ENCODE results near the gene MBD5.

GRCh38 chr2:148486655-148487054 lies 465.8 kb downstream of the MBD5 start:
- TF ChIP-seq CTCF (conservative IDR thresholded peaks at IDR 0.05 in 1 of 2, IDR thresholded peaks at IDR 0.05 in 1 of 2; ENCODE audit: extremely low read depth in 1 of 2, insufficient read depth in 1 of 2, low read depth in 1 of 2, low read length in 2 of 2) (no peak), EZH2 (IDR thresholded peaks at IDR 0.05; ENCODE audit: borderline replicate concordance, low read length) (no peak)

Measured in mammary epithelial cell (primary cell).